HEK293T (cell line): ENCODE results near the gene SLC35F5.

ENCODE experiments used
- ARNT ChIP-seq: fragments of 450-650 bp; IDR thresholded peaks from 2 replicates; pipeline ENCODE4 v1.6.1; 2017; ENCODE audit warnings: mild to moderate bottlenecking
- FOXM1 ChIP-seq: fragments of 450-650 bp; IDR thresholded peaks from 2 replicates; pipeline ENCODE4 v1.6.1; 2017; ENCODE audit warnings: mild to moderate bottlenecking, borderline replicate concordance
- TF ChIP-seq, protein P1 (sequence below): fragments of 450-650 bp; IDR thresholded peaks from 2 replicates; pipeline ENCODE4 v1.6.1; 2016

- TF ChIP-seq FOXM1 = no peak
- no peak for TF ChIP-seq ARNT
- TF ChIP-seq, protein P1, sequence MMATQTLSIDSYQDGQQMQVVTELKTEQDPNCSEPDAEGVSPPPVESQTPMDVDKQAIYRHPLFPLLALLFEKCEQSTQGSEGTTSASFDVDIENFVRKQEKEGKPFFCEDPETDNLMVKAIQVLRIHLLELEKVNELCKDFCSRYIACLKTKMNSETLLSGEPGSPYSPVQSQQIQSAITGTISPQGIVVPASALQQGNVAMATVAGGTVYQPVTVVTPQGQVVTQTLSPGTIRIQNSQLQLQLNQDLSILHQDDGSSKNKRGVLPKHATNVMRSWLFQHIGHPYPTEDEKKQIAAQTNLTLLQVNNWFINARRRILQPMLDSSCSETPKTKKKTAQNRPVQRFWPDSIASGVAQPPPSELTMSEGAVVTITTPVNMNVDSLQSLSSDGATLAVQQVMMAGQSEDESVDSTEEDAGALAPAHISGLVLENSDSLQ = no peak
These were observed 49.3 kb downstream of the SLC35F5 start for GRCh38 chr2:113707106-113707505.
